Activated naive CD4-positive, alpha-beta T cell treated with anti-CD3 and anti-CD28 coated beads for 36 hours (primary cell): ENCODE measurements around the gene SH3BP1. TPM values are rescaled to one million over a fixed set of nuclear protein-coding genes. Genes with fewer than 3 reads are reported as not detected.
A peak's percentile ranks its signal among the peaks of the same experiment; 100 is the strongest.

ENCODE experiments used
- CTCF ChIA-PET: fragments of 350-600 bp; sonication (Branson Sonifier 250); formaldehyde crosslinking; loops from one replicate; lab custom pipeline; 2021; ENCODE audit warnings: antibody characterized with exemption; lab: Charles Lee
- DNase-seq: peaks from one replicate; pipeline ENCODE4 v3.0.0-alpha.2; 2020
- H3K27ac Mint-ChIP-seq: one replicate; pipeline ENCODE4 v1.8.0; 2021; ENCODE audit warnings: mild to moderate bottlenecking, mixed read lengths
- H3K27me3 Mint-ChIP-seq: one replicate; pipeline ENCODE4 v1.8.0; 2021; ENCODE audit warnings: low read depth, mixed read lengths
- H3K36me3 Mint-ChIP-seq: one replicate; pipeline ENCODE4 v1.8.0; 2021; ENCODE audit warnings: low read depth, mixed read lengths
- H3K4me1 Mint-ChIP-seq: one replicate; pipeline ENCODE4 v1.8.0; 2021; ENCODE audit warnings: low read depth, mixed read lengths
- H3K4me3 Mint-ChIP-seq: one replicate; pipeline ENCODE4 v1.8.0; 2021; ENCODE audit warnings: mild to moderate bottlenecking, moderate library complexity, mixed read lengths
- H3K9me3 Mint-ChIP-seq: one replicate; pipeline ENCODE4 v1.8.0; 2021; ENCODE audit warnings: mixed read lengths
- intact Hi-C: fragments of 100-400 bp; cut with micrococcal nuclease; formaldehyde crosslinking; loops from one replicate; pipeline ENCODE4 v1.15.1; 2023
- total RNA-seq, 2 experiments: library from RNA; stranded (reverse); gene quantifications; one replicate each; pipeline ENCODE4 v1.2.3, GENCODE V29; 2021

The SH3BP1 gene
- total RNA-seq, 2 experiments from 2014 or later: 45.9 to 51.0 TPM

- intact Hi-C loops: no loop called here
- CTCF ChIA-PET: interaction anchor here (1.1 to 7.7 kb wide), 2 partner anchors 11 to 25 kb away, joined by 4 to 32 read pairs; no protein-coding TSS in a partner anchor
- Mint-ChIP-seq H3K4me3 (no peak overlapping the region), H3K36me3 (peaks cover 10% of the 10 kb centered on the region), H3K9me3 (no peaks in the 10 kb centered on the region), H3K27ac (no peak overlapping the region), H3K27me3 (no peaks in the 10 kb centered on the region), H3K4me1 (no peaks in the 10 kb centered on the region)
- no peak for DNase-seq
Measured at GRCh38 chr22:37618072-37618656, 21.3 kb upstream of the SH3BP1 start.

- no peak overlapping the region for H3K27ac Mint-ChIP-seq
- peaks cover 2% of the 10 kb centered on the region for H3K4me1 Mint-ChIP-seq
- CTCF ChIA-PET: interaction anchor here (0.6 to 7.7 kb wide), 3 partner anchors 21 to 62 kb away, joined by 4 to 32 read pairs (median 6); no protein-coding TSS in a partner anchor
- H3K4me3 Mint-ChIP-seq: no peak overlapping the region
- DNase-seq: no peak
- H3K9me3 Mint-ChIP-seq: no peaks in the 10 kb centered on the region
- intact Hi-C loops: no loop called here
- peaks cover 12% of the 10 kb centered on the region for H3K36me3 Mint-ChIP-seq
- no peaks in the 10 kb centered on the region for H3K27me3 Mint-ChIP-seq
Measured at GRCh38 chr22:37618674-37619073, 20.8 kb upstream of the SH3BP1 start.

GRCh38 chr22:37619991-37620390, 19.5 kb upstream of the SH3BP1 start:
- intact Hi-C loops: no loop called here
- CTCF ChIA-PET: interaction anchor here (0.6 to 7.7 kb wide), 6 partner anchors 8 to 63 kb away, joined by 3 to 42 read pairs (median 5); no protein-coding TSS in a partner anchor
- H3K4me3 Mint-ChIP-seq: no peak overlapping the region
- H3K27ac Mint-ChIP-seq: no peak overlapping the region
- H3K4me1 Mint-ChIP-seq: peaks cover 8% of the 10 kb centered on the region
- DNase-seq: no peak
- peaks cover 12% of the 10 kb centered on the region for H3K36me3 Mint-ChIP-seq
- no peaks in the 10 kb centered on the region for H3K27me3 Mint-ChIP-seq
- H3K9me3 Mint-ChIP-seq: no peaks in the 10 kb centered on the region

- intact Hi-C loops: no loop called here
- H3K27me3 Mint-ChIP-seq: no peaks in the 10 kb centered on the region
- no peak overlapping the region for H3K27ac Mint-ChIP-seq
- no peaks in the 10 kb centered on the region for H3K9me3 Mint-ChIP-seq
- peaks cover 22% of the 10 kb centered on the region for H3K4me1 Mint-ChIP-seq
- H3K4me3 Mint-ChIP-seq: no peak overlapping the region
- CTCF ChIA-PET: interaction anchor here (0.6 to 7.7 kb wide), 6 partner anchors 12 to 62 kb away, joined by 3 to 42 read pairs (median 4); partner anchors contain the start of gene GGA1
- H3K36me3 Mint-ChIP-seq: peaks cover 15% of the 10 kb centered on the region
- no peak for DNase-seq
Measured at GRCh38 chr22:37621352-37621860, 18.1 kb upstream of the SH3BP1 start.

- Mint-ChIP-seq H3K9me3 (no peaks in the 10 kb centered on the region), H3K36me3 (peaks cover 13% of the 10 kb centered on the region), H3K27me3 (no peaks in the 10 kb centered on the region), H3K4me1 (peaks cover 40% of the 10 kb centered on the region), H3K4me3 (no peak overlapping the region), H3K27ac (peak overlapping the region; percentile 84)
- intact Hi-C loops: loop anchor here (1.0 kb wide), 3 partner anchors 10 to 58 kb away; no protein-coding TSS in a partner anchor
- CTCF ChIA-PET: interaction anchor here (0.5 to 7.7 kb wide), 7 partner anchors 9 to 60 kb away, joined by 3 to 77 read pairs (median 4); no protein-coding TSS in a partner anchor
- peak; percentile 86 for DNase-seq
Measured at GRCh38 chr22:37623075-37624016, 16.1 kb upstream of the SH3BP1 start.

GRCh38 chr22:37624017-37624365, 15.5 kb upstream of the SH3BP1 start:
- intact Hi-C loops: no loop called here
- Mint-ChIP-seq H3K4me3 (no peak overlapping the region), H3K27me3 (no peaks in the 10 kb centered on the region), H3K36me3 (peaks cover 10% of the 10 kb centered on the region), H3K27ac (peak overlapping the region; percentile 84), H3K4me1 (peaks cover 40% of the 10 kb centered on the region), H3K9me3 (no peaks in the 10 kb centered on the region)
- no peak for DNase-seq
- CTCF ChIA-PET: interaction anchor here (0.5 to 6.4 kb wide), 5 partner anchors 8 to 40 kb away, joined by 3 to 77 read pairs (median 4); no protein-coding TSS in a partner anchor

GRCh38 chr22:37624876-37625275, 14.6 kb upstream of the SH3BP1 start:
- Mint-ChIP-seq H3K4me3 (no peak overlapping the region), H3K4me1 (peaks cover 40% of the 10 kb centered on the region), H3K36me3 (peaks cover 10% of the 10 kb centered on the region), H3K9me3 (no peaks in the 10 kb centered on the region), H3K27me3 (no peaks in the 10 kb centered on the region), H3K27ac (peak overlapping the region; percentile 54)
- CTCF ChIA-PET: interaction anchor here (0.9 to 6.4 kb wide), 8 partner anchors 11 to 193 kb away, joined by 3 to 77 read pairs (median 5); partner anchors contain the start of genes LGALS1, NOL12 and PDXP
- DNase-seq: no peak
- intact Hi-C loops: loop anchor here (5.0 kb wide), 1 partner anchor 182 kb away; the partner anchor contains the start of gene GCAT

GRCh38 chr22:37625737-37626136, 13.7 kb upstream of the SH3BP1 start:
- CTCF ChIA-PET: interaction anchor here (0.6 to 6.4 kb wide), 11 partner anchors 10 to 260 kb away, joined by 3 to 77 read pairs (median 3); partner anchors contain the start of genes LGALS1 and NOL12
- Mint-ChIP-seq H3K36me3 (peaks cover 8% of the 10 kb centered on the region), H3K4me3 (no peak overlapping the region), H3K27ac (peak overlapping the region; percentile 37), H3K9me3 (no peaks in the 10 kb centered on the region), H3K4me1 (peaks cover 40% of the 10 kb centered on the region), H3K27me3 (no peaks in the 10 kb centered on the region)
- intact Hi-C loops: loop anchor here (2.0 to 5.0 kb wide), 3 partner anchors 15 to 182 kb away; partner anchors contain the start of genes GCAT and GGA1
- no peak for DNase-seq

- DNase-seq: no peak
- Mint-ChIP-seq H3K27me3 (no peaks in the 10 kb centered on the region), H3K4me3 (no peak overlapping the region), H3K36me3 (peaks cover 7% of the 10 kb centered on the region), H3K4me1 (peaks cover 40% of the 10 kb centered on the region), H3K27ac (peak overlapping the region; percentile 37), H3K9me3 (no peaks in the 10 kb centered on the region)
- intact Hi-C loops: loop anchor here (2.0 to 5.0 kb wide), 3 partner anchors 15 to 181 kb away; partner anchors contain the start of genes GCAT and GGA1
- CTCF ChIA-PET: interaction anchor here (1.1 to 6.4 kb wide), 8 partner anchors 10 to 55 kb away, joined by 3 to 77 read pairs (median 18); partner anchors contain the start of genes GGA1 and LGALS1
Measured at GRCh38 chr22:37626144-37626543, 13.3 kb upstream of the SH3BP1 start.

- Mint-ChIP-seq H3K4me3 (no peak overlapping the region), H3K27me3 (no peaks in the 10 kb centered on the region), H3K27ac (peak overlapping the region; percentile 82), H3K4me1 (peaks cover 40% of the 10 kb centered on the region), H3K36me3 (peaks cover 7% of the 10 kb centered on the region), H3K9me3 (no peaks in the 10 kb centered on the region)
- no peak for DNase-seq
- CTCF ChIA-PET: interaction anchor here (1.1 to 6.4 kb wide), 7 partner anchors 9 to 54 kb away, joined by 3 to 77 read pairs (median 29); partner anchors contain the start of genes GGA1 and PDXP
- intact Hi-C loops: loop anchor here (2.0 to 5.0 kb wide), 3 partner anchors 14 to 181 kb away; partner anchors contain the start of genes GCAT and GGA1
Measured at GRCh38 chr22:37626556-37627075, 12.9 kb upstream of the SH3BP1 start.

GRCh38 chr22:37627121-37627520, 12.3 kb upstream of the SH3BP1 start:
- intact Hi-C loops: loop anchor here (2.0 to 5.0 kb wide), 3 partner anchors 14 to 180 kb away; partner anchors contain the start of genes GCAT and GGA1
- Mint-ChIP-seq H3K36me3 (peaks cover 7% of the 10 kb centered on the region), H3K27me3 (no peaks in the 10 kb centered on the region), H3K27ac (peak overlapping the region; percentile 82), H3K9me3 (no peaks in the 10 kb centered on the region), H3K4me1 (peaks cover 40% of the 10 kb centered on the region), H3K4me3 (no peak overlapping the region)
- CTCF ChIA-PET: interaction anchor here (0.6 to 6.3 kb wide), 8 partner anchors 10 to 236 kb away, joined by 3 to 77 read pairs (median 5); partner anchors contain the start of genes GGA1 and PDXP
- DNase-seq: no peak
